Stomach smooth muscle (tissue), 2 donors: ENCODE measurements around the gene SH2D3A.
"Not testable (repeated sequence)": the region's sequence is repeated elsewhere in the genome, so short reads cannot be mapped to it uniquely, and the experiment has no call there.

Experiments
- H3K27ac ChIP-seq: one replicate; pipeline ENCODE4 v1.7.0; 2013; ENCODE audit warnings: mild to moderate bottlenecking, low read length, inconsistent platforms
- H3K27me3 ChIP-seq, 2 donors: one replicate each; pipeline ENCODE4 v1.7.0; 2013; ENCODE audit warnings: low read length in 2 of 2; ENCODE audit not compliant: insufficient read depth in 2 of 2, control insufficient read depth in 1 of 2
- H3K36me3 ChIP-seq, 2 donors: one replicate each; pipeline ENCODE4 v1.7.0; 2013; ENCODE audit warnings: low read length in 2 of 2; ENCODE audit not compliant: control insufficient read depth in 2 of 2, insufficient read depth in 2 of 2
- H3K4me1 ChIP-seq: one replicate; pipeline ENCODE4 v1.7.0; 2013; ENCODE audit warnings: low read length; ENCODE audit not compliant: control insufficient read depth, insufficient read depth
- H3K4me3 ChIP-seq, 2 donors: one replicate each; pipeline ENCODE4 v1.7.0; 2013; ENCODE audit warnings: low read length in 2 of 2
- H3K9ac ChIP-seq, 2 donors: one replicate each; pipeline ENCODE4 v1.7.0; 2013; ENCODE audit warnings: low read length in 2 of 2, mild to moderate bottlenecking in 1 of 2
- H3K9me3 ChIP-seq, 2 donors: one replicate each; pipeline ENCODE4 v1.7.0; 2013; ENCODE audit warnings: low read length in 2 of 2; ENCODE audit not compliant: control insufficient read depth in 2 of 2
- donor health status: healthy.
- donor health status: Pancreatic carcinoma.

The SH2D3A gene

DNA sequence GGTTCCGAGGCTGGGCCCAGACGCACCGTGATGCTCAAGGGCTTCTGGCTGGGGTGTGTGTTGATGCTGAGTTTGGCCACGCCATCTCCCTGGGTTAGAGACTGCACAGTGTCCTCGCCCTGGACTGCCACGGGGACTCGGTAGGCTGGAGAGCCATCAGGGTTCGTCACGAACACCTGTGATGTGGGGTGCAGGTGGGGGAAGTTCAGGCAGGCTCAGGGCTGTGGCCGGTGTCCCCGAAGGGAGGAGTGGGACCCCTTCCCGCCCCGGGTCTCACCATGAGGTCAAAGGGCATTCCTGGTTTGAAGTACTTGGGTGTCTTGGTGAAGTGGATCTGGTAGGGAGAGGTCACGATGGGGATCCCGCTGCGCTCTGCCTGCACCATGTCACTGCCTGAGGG is 55.0 kb downstream of the SH2D3A start:
- Histone ChIP-seq H3K9me3 (no peaks in the 10 kb centered on the region), H3K9ac (no peak overlapping the region), H3K4me3 (no peak overlapping the region), H3K27ac (no peak overlapping the region), H3K36me3 (peaks cover 0 to 3% of the 10 kb centered on the region in 2 donors), H3K4me1 (no peaks in the 10 kb centered on the region), H3K27me3 (peaks cover 23% of the 10 kb centered on the region in 2 donors)

DNA sequence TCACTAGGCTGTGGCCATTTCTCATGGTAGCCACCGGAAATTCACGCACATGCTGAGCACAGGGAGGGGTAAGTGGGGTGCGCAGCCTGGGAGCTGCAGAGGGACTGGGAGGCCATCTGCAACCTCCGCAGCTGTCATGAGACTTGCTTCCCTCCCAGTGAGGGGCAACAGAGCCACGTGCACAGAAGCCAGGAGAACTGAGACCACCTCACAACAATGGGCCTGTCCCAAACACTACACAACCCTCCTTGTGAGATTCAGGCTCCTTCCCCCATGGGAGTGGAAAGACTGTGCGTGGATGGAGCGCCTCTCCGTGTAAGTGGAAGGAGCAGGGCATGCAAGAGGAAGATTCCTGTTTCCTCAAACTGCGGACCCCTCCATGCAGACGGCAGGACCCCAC is 55.6 kb downstream of the SH2D3A start:
- no peaks in the 10 kb centered on the region for H3K36me3 ChIP-seq

DNA sequence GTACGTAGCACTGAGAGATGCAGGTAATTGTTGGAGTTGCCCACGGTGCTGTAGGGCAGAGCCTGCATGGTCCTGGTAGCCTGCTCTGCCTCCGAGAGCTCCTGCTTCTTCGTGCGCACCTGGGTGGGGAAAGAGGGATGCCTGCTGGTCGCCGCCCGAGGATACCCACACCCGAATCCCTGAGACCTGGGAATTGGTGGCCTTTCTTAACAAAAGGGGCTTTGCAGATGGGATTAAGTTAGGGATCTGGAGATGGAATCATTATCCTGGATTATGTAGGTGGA is 56.2 kb downstream of the SH2D3A start:
- Histone ChIP-seq H3K4me1 (no peaks in the 10 kb centered on the region), H3K36me3 (no peaks in the 10 kb centered on the region), H3K9ac (no peak overlapping the region), H3K27ac (no peak overlapping the region), H3K4me3 (no peak overlapping the region), H3K27me3 (peaks cover 21 to 23% of the 10 kb centered on the region in 2 donors), H3K9me3 (no peaks in the 10 kb centered on the region)

More for the DNA sequence above, 55.6 kb downstream of the SH2D3A start:
- no peak overlapping the region for H3K9ac ChIP-seq
- no peaks in the 10 kb centered on the region for H3K4me1 ChIP-seq
- H3K27me3 ChIP-seq = peaks cover 19 to 23% of the 10 kb centered on the region in 2 donors
- H3K9me3 ChIP-seq = no peaks in the 10 kb centered on the region
- H3K4me3 ChIP-seq = no peak overlapping the region
- no peak overlapping the region for H3K27ac ChIP-seq

DNA sequence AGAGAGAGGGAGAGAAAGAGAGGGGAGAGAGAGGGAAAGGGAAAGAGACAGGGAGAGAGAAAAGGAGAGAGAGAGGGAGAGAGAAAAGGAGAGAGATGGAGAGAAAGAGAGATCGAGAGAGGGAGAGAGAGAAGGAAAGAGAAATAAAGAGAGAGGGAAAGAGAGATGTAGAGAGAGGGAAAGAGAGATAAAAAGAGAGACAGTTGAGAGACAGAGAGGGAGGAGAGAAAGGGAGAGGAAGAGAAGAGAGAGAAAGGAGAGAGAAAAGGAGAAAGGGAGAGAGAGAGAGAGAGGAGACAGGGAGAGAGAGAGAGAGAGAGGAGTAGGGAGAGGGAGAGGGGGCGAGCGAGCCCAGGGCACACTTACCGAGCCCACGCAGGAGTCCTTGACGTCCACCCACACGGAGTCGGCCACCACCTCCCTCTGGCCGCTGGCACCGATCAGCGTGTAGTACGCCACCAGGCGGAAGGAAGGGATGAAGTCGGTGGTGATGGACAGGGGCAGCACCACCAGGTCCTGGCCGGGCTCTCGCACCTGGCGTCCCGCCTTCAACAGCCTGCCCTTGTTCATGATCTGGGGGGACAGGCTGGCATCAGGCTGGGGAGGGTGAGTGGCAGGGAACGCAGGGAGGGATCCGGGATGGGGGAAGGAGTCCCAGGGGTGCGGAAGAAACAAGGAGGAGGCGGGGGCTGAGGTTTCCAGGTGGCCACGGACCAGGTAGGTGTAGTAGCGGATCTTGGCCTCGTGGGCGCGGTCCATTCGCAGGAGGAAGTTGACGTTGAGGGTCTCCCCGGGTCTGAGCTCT is 56.8 kb downstream of the SH2D3A start:
- H3K36me3 ChIP-seq = no peaks in the 10 kb centered on the region
- H3K27me3 ChIP-seq = peaks cover 21 to 23% of the 10 kb centered on the region in 2 donors
- no peaks in the 10 kb centered on the region for H3K4me1 ChIP-seq
- no peak overlapping the region for H3K9ac ChIP-seq
- no peak overlapping the region for H3K4me3 ChIP-seq
- H3K27ac ChIP-seq = no peak overlapping the region
- H3K9me3 ChIP-seq = no peaks in the 10 kb centered on the region

DNA sequence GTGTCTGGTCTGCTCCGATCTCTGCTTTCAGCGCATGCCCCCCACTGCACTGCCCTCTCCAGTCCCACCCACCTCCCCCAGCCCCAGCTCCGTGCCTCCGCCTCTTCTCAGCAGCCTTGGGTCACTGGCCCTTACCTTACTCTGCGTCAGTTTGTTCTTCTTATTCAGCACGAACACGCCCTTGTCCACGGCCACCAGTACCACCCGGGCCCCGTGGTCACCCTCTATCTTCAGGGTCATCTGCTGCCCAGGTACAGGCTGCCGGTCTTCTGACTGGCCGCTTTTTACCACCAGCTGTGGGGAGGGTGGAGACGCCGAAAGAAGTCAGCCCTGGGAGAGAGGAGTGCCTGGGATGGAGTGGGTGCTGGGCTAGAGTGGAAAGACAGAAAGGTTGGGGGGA is 57.7 kb downstream of the SH2D3A start:
- no peak overlapping the region for H3K9ac ChIP-seq
- peaks cover 19 to 23% of the 10 kb centered on the region in 2 donors for H3K27me3 ChIP-seq
- H3K4me3 ChIP-seq = no peak overlapping the region
- no peaks in the 10 kb centered on the region for H3K36me3 ChIP-seq
- H3K27ac ChIP-seq = no peak overlapping the region
- no peaks in the 10 kb centered on the region for H3K9me3 ChIP-seq
- H3K4me1 ChIP-seq = no peaks in the 10 kb centered on the region

- H3K4me3 ChIP-seq, H3K9ac ChIP-seq, H3K9me3 ChIP-seq, H3K4me1 ChIP-seq, H3K36me3 ChIP-seq, H3K27ac ChIP-seq: not testable (repeated sequence)
- H3K27me3 ChIP-seq = peaks cover 17 to 23% of the 10 kb centered on the region in 2 donors
These were observed 58.3 kb downstream of the SH2D3A start for GRCh38 chr19:6708913-6709312.

GRCh38 chr19:6708346-6708745 is 58.9 kb downstream of the SH2D3A start:
- no peak overlapping the region for H3K4me3 ChIP-seq
- H3K27ac ChIP-seq = no peak overlapping the region
- H3K9me3 ChIP-seq = no peaks in the 10 kb centered on the region
- H3K9ac ChIP-seq = no peak overlapping the region
- no peaks in the 10 kb centered on the region for H3K4me1 ChIP-seq
- H3K27me3 ChIP-seq = peaks cover 17 to 23% of the 10 kb centered on the region in 2 donors
- no peaks in the 10 kb centered on the region for H3K36me3 ChIP-seq

DNA sequence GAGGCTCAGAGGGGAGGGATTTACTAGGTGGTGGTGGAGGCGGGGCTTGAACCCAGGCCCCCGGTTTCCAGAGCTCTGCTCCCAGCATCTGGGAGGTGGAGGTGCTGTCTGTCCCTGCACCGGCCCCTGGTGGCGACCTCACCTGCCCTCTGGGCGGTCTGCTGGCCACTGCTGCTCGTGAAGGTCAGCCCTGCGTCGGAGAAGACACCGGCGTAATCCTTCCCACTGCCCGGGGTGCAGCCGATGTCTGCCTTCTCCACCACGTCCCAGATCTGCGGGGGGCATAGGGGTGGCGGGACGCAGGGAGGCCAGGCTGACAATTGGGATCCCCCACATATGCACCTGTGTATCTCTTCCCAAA is 59.6 kb downstream of the SH2D3A start:
- no peaks in the 10 kb centered on the region for H3K9me3 ChIP-seq
- H3K36me3 ChIP-seq = no peaks in the 10 kb centered on the region
- no peak overlapping the region for H3K4me3 ChIP-seq
- no peak overlapping the region for H3K9ac ChIP-seq
- peaks cover 15 to 23% of the 10 kb centered on the region in 2 donors for H3K27me3 ChIP-seq
- H3K27ac ChIP-seq = no peak overlapping the region
- H3K4me1 ChIP-seq = no peaks in the 10 kb centered on the region

DNA sequence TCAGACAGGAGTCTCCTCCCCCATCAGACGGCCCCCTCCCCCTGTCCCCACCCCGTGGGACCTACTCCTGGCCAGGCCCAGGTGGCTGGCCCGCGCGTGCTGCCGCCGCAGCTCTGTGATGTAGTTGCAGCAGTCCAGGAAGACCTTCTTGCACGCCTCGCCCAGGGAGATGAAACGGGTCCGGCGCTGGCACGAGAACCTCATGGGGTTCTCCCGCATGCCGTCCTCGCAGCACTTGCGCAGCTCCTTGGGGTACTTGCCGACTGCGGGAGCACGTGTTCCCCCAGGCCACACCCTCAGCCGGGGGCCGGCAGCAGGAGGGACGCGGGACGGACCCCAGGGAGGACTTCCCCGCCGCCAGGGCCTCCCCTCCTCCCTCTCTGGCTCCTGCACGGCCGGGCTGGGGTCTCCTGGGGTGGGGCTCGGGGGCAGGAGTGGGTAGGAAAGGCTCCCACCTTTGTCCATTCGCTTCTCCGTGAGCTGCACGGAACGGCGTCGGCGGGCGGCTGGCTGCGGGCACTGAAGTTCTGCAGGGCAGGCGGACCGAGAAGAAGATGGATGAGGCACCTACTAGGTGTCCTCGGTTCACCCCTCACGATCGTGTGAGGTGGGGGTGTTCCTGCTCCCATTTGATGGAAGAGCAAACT is 60.1 kb downstream of the SH2D3A start:
- H3K9ac ChIP-seq = no peak overlapping the region
- no peaks in the 10 kb centered on the region for H3K4me1 ChIP-seq
- no peaks in the 10 kb centered on the region for H3K36me3 ChIP-seq
- H3K9me3 ChIP-seq = no peaks in the 10 kb centered on the region
- H3K27me3 ChIP-seq = peaks cover 13 to 20% of the 10 kb centered on the region in 2 donors
- no peak overlapping the region for H3K27ac ChIP-seq
- no peak overlapping the region for H3K4me3 ChIP-seq

DNA sequence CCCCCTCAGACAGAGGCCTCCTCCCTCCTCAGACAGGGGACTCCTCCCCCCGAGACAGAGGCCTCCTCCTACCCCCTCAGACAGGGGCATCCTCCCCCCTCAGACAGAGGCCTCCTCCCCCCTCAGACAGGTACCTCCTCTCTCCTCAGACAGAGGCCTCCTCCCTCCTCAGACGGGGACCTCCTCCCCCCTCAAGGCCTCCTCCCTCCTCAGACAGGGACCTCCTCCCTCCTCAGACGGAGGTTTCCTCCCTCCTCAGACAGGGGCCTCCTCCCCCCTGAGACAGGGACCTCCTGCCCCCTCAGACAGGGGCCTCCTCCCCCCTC is 60.6 kb downstream of the SH2D3A start:
- no peaks in the 10 kb centered on the region for H3K4me1 ChIP-seq
- H3K27ac ChIP-seq = no peak overlapping the region
- no peaks in the 10 kb centered on the region for H3K9me3 ChIP-seq
- H3K27me3 ChIP-seq = peaks cover 9 to 17% of the 10 kb centered on the region in 2 donors
- no peaks in the 10 kb centered on the region for H3K36me3 ChIP-seq
- no peak overlapping the region for H3K4me3 ChIP-seq
- H3K9ac ChIP-seq = no peak overlapping the region

- peaks cover 6 to 14% of the 10 kb centered on the region in 2 donors for H3K27me3 ChIP-seq
- no peak overlapping the region for H3K4me3 ChIP-seq
- no peaks in the 10 kb centered on the region for H3K36me3 ChIP-seq
- no peaks in the 10 kb centered on the region for H3K4me1 ChIP-seq
- no peak overlapping the region for H3K9ac ChIP-seq
- no peaks in the 10 kb centered on the region for H3K9me3 ChIP-seq
- no peak overlapping the region for H3K27ac ChIP-seq
These were observed 61.2 kb downstream of the SH2D3A start for GRCh38 chr19:6705931-6706632.
